ENCODE measurements around the gene SNCB.

The SNCB gene

GRCh38 chr5:176670449-176670848 lies 40.1 kb upstream of the SNCB start:
- H3K36me3 Mint-ChIP-seq (ENCODE audit: insufficient read depth): no peaks in the 10 kb centered on the region

DNA sequence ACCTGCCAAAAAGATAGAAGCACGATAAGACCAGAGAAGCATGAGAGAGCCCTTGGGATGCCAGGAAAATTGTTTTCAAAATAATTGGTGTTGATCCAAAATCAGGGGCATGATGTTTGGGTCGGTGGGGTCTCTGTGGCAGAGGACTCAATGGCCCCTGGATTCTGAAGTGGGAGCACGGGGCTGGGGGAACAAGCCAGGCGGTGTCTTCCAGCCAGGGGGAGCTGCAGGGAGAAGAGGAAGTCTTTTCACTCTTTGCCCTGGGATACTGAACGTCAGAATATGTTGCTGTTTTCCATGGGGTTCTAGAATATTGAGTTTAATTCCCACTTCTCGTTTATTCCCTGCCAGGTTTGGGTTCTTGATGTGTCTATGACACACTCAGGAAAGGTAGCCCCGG lies 37.3 kb upstream of the SNCB start:
- no peaks in the 10 kb centered on the region for H3K4me1 Mint-ChIP-seq
- no peaks in the 10 kb centered on the region for H3K36me3 Mint-ChIP-seq (ENCODE audit: insufficient read depth)
- H3K27me3 Mint-ChIP-seq: peaks cover 64% of the 10 kb centered on the region
- no peaks in the 10 kb centered on the region for H3K9me3 Mint-ChIP-seq
- H3K4me3 Mint-ChIP-seq: no peak overlapping the region
- ATAC-seq (replicated peaks; ENCODE audit: extremely low read depth, poor library complexity, severe bottlenecking) (no peak), DNase-seq (ENCODE audit: low spot score in 2 of 2) (no peak)
- no peak overlapping the region for H3K27ac Mint-ChIP-seq (ENCODE audit: low read depth)

More at GRCh38 chr5:176670449-176670848, 40.1 kb upstream of the SNCB start:
- ATAC-seq (replicated peaks; ENCODE audit: extremely low read depth, poor library complexity, severe bottlenecking) (no peak), DNase-seq (ENCODE audit: low spot score in 2 of 2) (no peak)
- no peak overlapping the region for H3K27ac Mint-ChIP-seq (ENCODE audit: low read depth)
- no peak overlapping the region for H3K4me3 Mint-ChIP-seq
- peaks cover 5% of the 10 kb centered on the region for H3K4me1 Mint-ChIP-seq
- H3K27me3 Mint-ChIP-seq: peaks cover 53% of the 10 kb centered on the region
- no peaks in the 10 kb centered on the region for H3K9me3 Mint-ChIP-seq

- no peak overlapping the region for H3K27ac Mint-ChIP-seq (ENCODE audit: low read depth)
- ATAC-seq (replicated peaks; ENCODE audit: extremely low read depth, poor library complexity, severe bottlenecking) (no peak), DNase-seq (ENCODE audit: low spot score in 2 of 2) (no peak)
- H3K4me1 Mint-ChIP-seq: peaks cover 7% of the 10 kb centered on the region
- H3K4me3 Mint-ChIP-seq: no peak overlapping the region
- no peaks in the 10 kb centered on the region for H3K9me3 Mint-ChIP-seq
- H3K27me3 Mint-ChIP-seq: peaks cover 45% of the 10 kb centered on the region
- no peaks in the 10 kb centered on the region for H3K36me3 Mint-ChIP-seq (ENCODE audit: insufficient read depth)
These were observed 35.2 kb upstream of the SNCB start for GRCh38 chr5:176665517-176665916.

GRCh38 chr5:176664886-176665285 lies 34.6 kb upstream of the SNCB start:
- no peaks in the 10 kb centered on the region for H3K36me3 Mint-ChIP-seq (ENCODE audit: insufficient read depth)

GRCh38 chr5:176664479-176664878 lies 34.1 kb upstream of the SNCB start:
- no peak for DNase-seq (ENCODE audit: low spot score in 2 of 2)
- Mint-ChIP-seq H3K27ac (ENCODE audit: low read depth) (no peak overlapping the region), H3K9me3 (no peaks in the 10 kb centered on the region), H3K36me3 (ENCODE audit: insufficient read depth) (no peaks in the 10 kb centered on the region), H3K4me1 (peaks cover 10% of the 10 kb centered on the region), H3K27me3 (peaks cover 45% of the 10 kb centered on the region), H3K4me3 (no peak overlapping the region)
- ATAC-seq (replicated peaks; ENCODE audit: extremely low read depth, poor library complexity, severe bottlenecking): no peak

More at GRCh38 chr5:176664886-176665285, 34.6 kb upstream of the SNCB start:
- H3K4me3 Mint-ChIP-seq: no peak overlapping the region
- peaks cover 45% of the 10 kb centered on the region for H3K27me3 Mint-ChIP-seq
- no peak overlapping the region for H3K27ac Mint-ChIP-seq (ENCODE audit: low read depth)
- DNase-seq (ENCODE audit: low spot score in 2 of 2): no peak
- H3K4me1 Mint-ChIP-seq: peaks cover 9% of the 10 kb centered on the region
- no peaks in the 10 kb centered on the region for H3K9me3 Mint-ChIP-seq
- ATAC-seq (replicated peaks; ENCODE audit: extremely low read depth, poor library complexity, severe bottlenecking): no peak

DNA sequence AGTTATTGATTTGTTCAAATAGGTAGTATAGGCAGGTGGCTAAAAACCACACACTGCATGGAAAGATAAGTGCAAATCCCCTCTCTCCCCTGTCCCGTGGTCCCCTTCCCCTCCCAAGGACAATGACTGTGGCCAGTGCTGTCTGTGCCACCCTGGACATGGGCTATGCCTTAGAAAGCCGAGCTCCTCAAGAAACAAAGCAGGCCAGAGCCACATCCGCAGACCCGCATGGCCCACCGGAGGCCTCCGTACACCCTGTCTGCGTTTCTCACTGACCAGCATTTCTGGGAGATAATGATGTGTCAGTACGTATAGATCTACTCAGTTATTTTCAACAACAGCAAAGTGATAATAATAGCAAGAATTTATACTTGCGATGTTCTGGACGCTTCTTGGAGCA lies 33.2 kb upstream of the SNCB start:
- Mint-ChIP-seq H3K36me3 (ENCODE audit: insufficient read depth) (peaks cover 3% of the 10 kb centered on the region), H3K9me3 (no peaks in the 10 kb centered on the region), H3K4me1 (peaks cover 18% of the 10 kb centered on the region), H3K4me3 (no peak overlapping the region), H3K27ac (ENCODE audit: low read depth) (no peak overlapping the region), H3K27me3 (peaks cover 36% of the 10 kb centered on the region)
- DNase-seq (ENCODE audit: low spot score in 2 of 2): no peak
- no peak for ATAC-seq (replicated peaks; ENCODE audit: extremely low read depth, poor library complexity, severe bottlenecking)

DNA sequence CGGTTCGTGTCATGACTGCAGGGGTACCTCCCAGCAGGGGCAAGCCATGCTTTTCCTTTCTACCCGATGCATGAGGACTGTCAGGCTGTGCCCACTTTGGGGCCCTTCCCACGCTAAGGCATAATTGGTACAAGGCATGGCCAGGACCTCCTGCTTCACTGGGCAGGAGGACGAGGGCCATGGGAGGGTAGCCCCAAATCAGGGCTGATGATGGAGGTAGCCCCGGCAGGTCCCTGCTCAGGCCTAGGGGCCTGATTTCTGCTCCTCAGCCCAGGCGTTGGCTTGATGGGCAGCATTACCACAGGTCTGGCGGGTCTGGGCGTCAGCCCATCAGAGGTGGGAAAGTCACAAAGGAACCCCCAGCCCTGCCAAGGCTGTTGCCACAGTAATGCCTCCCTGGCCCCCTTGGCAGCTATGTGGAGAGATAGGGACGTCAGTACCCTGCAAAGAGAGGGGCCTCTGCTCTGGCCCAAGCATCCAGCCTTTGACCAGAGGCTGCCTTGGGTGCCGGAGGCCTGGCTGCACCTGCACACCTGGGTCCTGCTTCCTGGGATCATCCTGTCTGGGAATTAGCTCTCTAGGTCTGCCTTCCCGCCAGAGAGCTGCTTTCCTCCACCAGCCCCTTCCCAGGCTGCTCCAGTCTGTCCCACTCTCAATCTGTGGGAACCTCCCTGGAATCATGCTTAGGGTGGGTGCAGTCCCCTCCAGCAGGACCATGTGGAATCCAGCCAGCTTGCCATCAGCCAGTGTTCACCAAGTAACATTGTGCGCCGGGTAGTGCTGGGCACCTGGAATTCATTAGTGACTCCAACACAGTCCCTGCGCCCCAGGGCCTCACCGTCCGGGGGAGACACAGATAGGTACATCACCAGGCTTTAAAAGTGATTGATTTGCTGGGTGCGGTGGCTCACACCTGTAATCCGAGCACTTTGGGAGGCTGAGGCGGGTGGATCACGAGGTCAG lies 32.3 kb upstream of the SNCB start:
- no peaks in the 10 kb centered on the region for H3K9me3 Mint-ChIP-seq

GRCh38 chr5:176661676-176662075 lies 31.3 kb upstream of the SNCB start:
- H3K9me3 Mint-ChIP-seq: no peaks in the 10 kb centered on the region
- H3K36me3 Mint-ChIP-seq (ENCODE audit: insufficient read depth): peaks cover 3% of the 10 kb centered on the region
- no peak for ATAC-seq (replicated peaks; ENCODE audit: extremely low read depth, poor library complexity, severe bottlenecking)
- no peak overlapping the region for H3K4me3 Mint-ChIP-seq
- H3K27ac Mint-ChIP-seq (ENCODE audit: low read depth): no peak overlapping the region
- peaks cover 18% of the 10 kb centered on the region for H3K4me1 Mint-ChIP-seq
- H3K27me3 Mint-ChIP-seq: peaks cover 24% of the 10 kb centered on the region
- DNase-seq (ENCODE audit: low spot score in 2 of 2): no peak

More for the DNA sequence above, 32.3 kb upstream of the SNCB start:
- Mint-ChIP-seq H3K4me1 (peaks cover 18% of the 10 kb centered on the region), H3K27me3 (peaks cover 27% of the 10 kb centered on the region), H3K27ac (ENCODE audit: low read depth) (no peak overlapping the region), H3K4me3 (no peak overlapping the region), H3K36me3 (ENCODE audit: insufficient read depth) (peaks cover 3% of the 10 kb centered on the region)
- DNase-seq (ENCODE audit: low spot score in 2 of 2): no peak
- no peak for ATAC-seq (replicated peaks; ENCODE audit: extremely low read depth, poor library complexity, severe bottlenecking)

GRCh38 chr5:176660860-176661641 lies 30.7 kb upstream of the SNCB start:
- DNase-seq (ENCODE audit: low spot score in 2 of 2): peak; percentile 64 to 74
- Mint-ChIP-seq H3K4me3 (no peak overlapping the region), H3K36me3 (ENCODE audit: insufficient read depth) (peaks cover 3% of the 10 kb centered on the region), H3K27ac (ENCODE audit: low read depth) (no peak overlapping the region), H3K4me1 (peaks cover 18% of the 10 kb centered on the region), H3K27me3 (peaks cover 24% of the 10 kb centered on the region), H3K9me3 (no peaks in the 10 kb centered on the region)
- ATAC-seq (replicated peaks; ENCODE audit: extremely low read depth, poor library complexity, severe bottlenecking): peak; percentile 60

GRCh38 chr5:176660530-176660859 lies 30.2 kb upstream of the SNCB start:
- Mint-ChIP-seq H3K4me3 (no peak overlapping the region), H3K27ac (ENCODE audit: low read depth) (no peak overlapping the region), H3K9me3 (no peaks in the 10 kb centered on the region), H3K27me3 (peaks cover 20% of the 10 kb centered on the region), H3K36me3 (ENCODE audit: insufficient read depth) (peaks cover 4% of the 10 kb centered on the region), H3K4me1 (peaks cover 18% of the 10 kb centered on the region)
- DNase-seq (ENCODE audit: low spot score in 2 of 2) (no peak), ATAC-seq (replicated peaks; ENCODE audit: extremely low read depth, poor library complexity, severe bottlenecking) (peak; percentile 59)

- no peak overlapping the region for H3K27ac Mint-ChIP-seq (ENCODE audit: low read depth)
- H3K4me3 Mint-ChIP-seq: no peak overlapping the region
- no peak for DNase-seq (ENCODE audit: low spot score in 2 of 2)
- peaks cover 18% of the 10 kb centered on the region for H3K4me1 Mint-ChIP-seq
- no peak for ATAC-seq (replicated peaks; ENCODE audit: extremely low read depth, poor library complexity, severe bottlenecking)
- H3K27me3 Mint-ChIP-seq: peaks cover 15% of the 10 kb centered on the region
- no peaks in the 10 kb centered on the region for H3K9me3 Mint-ChIP-seq
- peaks cover 7% of the 10 kb centered on the region for H3K36me3 Mint-ChIP-seq (ENCODE audit: insufficient read depth)
These were observed 29.6 kb upstream of the SNCB start for GRCh38 chr5:176659860-176660461.

GRCh38 chr5:176659512-176659839 lies 29.1 kb upstream of the SNCB start:
- DNase-seq (ENCODE audit: low spot score in 2 of 2) (no peak), ATAC-seq (replicated peaks; ENCODE audit: extremely low read depth, poor library complexity, severe bottlenecking) (no peak)
- Mint-ChIP-seq H3K9me3 (no peaks in the 10 kb centered on the region), H3K4me3 (peak overlapping the region; percentile 73), H3K27ac (ENCODE audit: low read depth) (no peak overlapping the region), H3K27me3 (peaks cover 10% of the 10 kb centered on the region), H3K4me1 (peaks cover 18% of the 10 kb centered on the region), H3K36me3 (ENCODE audit: insufficient read depth) (peaks cover 7% of the 10 kb centered on the region)
